A549 (cell line): ENCODE results near the gene AFF1.

Experiments
- HOXA7 ChIP-seq: fragments of 250-450 bp; sonication (Bioruptor Pico); IDR thresholded peaks from 2 replicates; pipeline ENCODE4 v1.5.0; 2020; ENCODE audit warnings: mild to moderate bottlenecking, moderate library complexity
- NPAS2 ChIP-seq: fragments of 250-450 bp; sonication (Bioruptor Pico); IDR thresholded peaks from 2 replicates; pipeline ENCODE4 v1.8.0; 2022; ENCODE audit warnings: mild to moderate bottlenecking, moderate library complexity, borderline replicate concordance
- POLR2A ChIP-seq: IDR thresholded peaks from 2 replicates; pipeline ENCODE4 v1.6.1; 2012; ENCODE audit warnings: mild to moderate bottlenecking, low read length
- RCOR1 ChIP-seq: fragments of 150-350 bp; IDR thresholded peaks from 2 replicates; pipeline ENCODE4 v1.6.1; 2014; ENCODE audit warnings: antibody characterized with exemption, low read length, low read depth
- SMC3 ChIP-seq: fragments of >200 bp; sonication (Bioruptor Twin); formaldehyde crosslinking; IDR thresholded peaks from 3 replicates; pipeline ENCODE4 v1.6.1; 2018; ENCODE audit warnings: inconsistent platforms
- USF2 ChIP-seq: fragments of 450-650 bp; IDR thresholded peaks from 2 replicates; pipeline ENCODE4 v1.6.1; 2014; ENCODE audit warnings: antibody characterized with exemption
- TF ChIP-seq, protein P1 (sequence below): IDR thresholded peaks from 2 replicates; pipeline ENCODE4 v1.6.1; 2012
- TF ChIP-seq, protein P2 (sequence below): fragments of >200 bp; sonication (Bioruptor Twin); formaldehyde crosslinking; IDR thresholded peaks from 3 replicates; pipeline ENCODE4 v1.5.1; 2016
- TF ChIP-seq, protein P3 (sequence below): IDR thresholded peaks from 2 replicates; pipeline ENCODE4 v1.6.1; 2012; ENCODE audit warnings: low read depth, borderline replicate concordance
- TF ChIP-seq, protein P4 (sequence below): IDR thresholded peaks from 2 replicates; pipeline ENCODE4 v1.6.1; 2012

DNA sequence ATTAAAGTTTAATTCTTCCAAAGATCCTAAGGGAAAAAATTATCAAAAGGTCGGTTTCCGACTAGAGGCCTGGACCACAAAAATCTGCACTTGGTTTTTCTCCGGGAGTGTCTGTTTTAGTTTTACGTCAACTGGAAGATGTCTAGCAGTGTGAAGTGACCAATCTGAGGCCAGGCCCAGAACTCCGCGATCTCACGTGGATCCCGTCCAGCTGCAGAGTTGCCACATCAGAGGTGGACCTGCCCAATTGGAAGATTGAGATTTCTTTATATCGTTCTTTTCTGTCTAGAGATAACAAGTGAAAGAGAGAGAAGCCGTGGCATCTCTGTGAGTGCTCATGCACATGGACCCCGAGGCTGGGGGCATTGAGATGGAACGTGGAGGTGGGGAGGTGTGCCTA is 115.8 kb downstream of the AFF1 start:
- TF ChIP-seq, protein P1, sequence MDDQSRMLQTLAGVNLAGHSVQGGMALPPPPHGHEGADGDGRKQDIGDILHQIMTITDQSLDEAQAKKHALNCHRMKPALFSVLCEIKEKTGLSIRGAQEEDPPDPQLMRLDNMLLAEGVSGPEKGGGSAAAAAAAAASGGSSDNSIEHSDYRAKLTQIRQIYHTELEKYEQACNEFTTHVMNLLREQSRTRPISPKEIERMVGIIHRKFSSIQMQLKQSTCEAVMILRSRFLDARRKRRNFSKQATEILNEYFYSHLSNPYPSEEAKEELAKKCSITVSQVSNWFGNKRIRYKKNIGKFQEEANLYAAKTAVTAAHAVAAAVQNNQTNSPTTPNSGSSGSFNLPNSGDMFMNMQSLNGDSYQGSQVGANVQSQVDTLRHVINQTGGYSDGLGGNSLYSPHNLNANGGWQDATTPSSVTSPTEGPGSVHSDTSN: no peak
- TF ChIP-seq, protein P2, sequence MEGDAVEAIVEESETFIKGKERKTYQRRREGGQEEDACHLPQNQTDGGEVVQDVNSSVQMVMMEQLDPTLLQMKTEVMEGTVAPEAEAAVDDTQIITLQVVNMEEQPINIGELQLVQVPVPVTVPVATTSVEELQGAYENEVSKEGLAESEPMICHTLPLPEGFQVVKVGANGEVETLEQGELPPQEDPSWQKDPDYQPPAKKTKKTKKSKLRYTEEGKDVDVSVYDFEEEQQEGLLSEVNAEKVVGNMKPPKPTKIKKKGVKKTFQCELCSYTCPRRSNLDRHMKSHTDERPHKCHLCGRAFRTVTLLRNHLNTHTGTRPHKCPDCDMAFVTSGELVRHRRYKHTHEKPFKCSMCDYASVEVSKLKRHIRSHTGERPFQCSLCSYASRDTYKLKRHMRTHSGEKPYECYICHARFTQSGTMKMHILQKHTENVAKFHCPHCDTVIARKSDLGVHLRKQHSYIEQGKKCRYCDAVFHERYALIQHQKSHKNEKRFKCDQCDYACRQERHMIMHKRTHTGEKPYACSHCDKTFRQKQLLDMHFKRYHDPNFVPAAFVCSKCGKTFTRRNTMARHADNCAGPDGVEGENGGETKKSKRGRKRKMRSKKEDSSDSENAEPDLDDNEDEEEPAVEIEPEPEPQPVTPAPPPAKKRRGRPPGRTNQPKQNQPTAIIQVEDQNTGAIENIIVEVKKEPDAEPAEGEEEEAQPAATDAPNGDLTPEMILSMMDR: no peak
- no peak for TF ChIP-seq POLR2A
- no peak for TF ChIP-seq NPAS2 (CRISPR knock-in tag)
- no peak for TF ChIP-seq USF2
- no peak for TF ChIP-seq SMC3
- TF ChIP-seq HOXA7 (CRISPR knock-in tag): no peak
- no peak for TF ChIP-seq RCOR1
- TF ChIP-seq, protein P3, sequence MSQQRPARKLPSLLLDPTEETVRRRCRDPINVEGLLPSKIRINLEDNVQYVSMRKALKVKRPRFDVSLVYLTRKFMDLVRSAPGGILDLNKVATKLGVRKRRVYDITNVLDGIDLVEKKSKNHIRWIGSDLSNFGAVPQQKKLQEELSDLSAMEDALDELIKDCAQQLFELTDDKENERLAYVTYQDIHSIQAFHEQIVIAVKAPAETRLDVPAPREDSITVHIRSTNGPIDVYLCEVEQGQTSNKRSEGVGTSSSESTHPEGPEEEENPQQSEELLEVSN: no peak
- TF ChIP-seq, protein P4, sequence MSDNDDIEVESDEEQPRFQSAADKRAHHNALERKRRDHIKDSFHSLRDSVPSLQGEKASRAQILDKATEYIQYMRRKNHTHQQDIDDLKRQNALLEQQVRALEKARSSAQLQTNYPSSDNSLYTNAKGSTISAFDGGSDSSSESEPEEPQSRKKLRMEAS: no peak
